SK-N-SH (cell line): ENCODE data around the gene MYLK.

ENCODE experiments used
- CTCF ChIP-seq: fragments of 200-600 bp; sonication (generic); IDR thresholded peaks from 2 replicates; pipeline ENCODE4 v1.6.1; 2017; ENCODE audit warnings: antibody characterized with exemption, mild to moderate bottlenecking, moderate library complexity
- ELF1 ChIP-seq: IDR thresholded peaks from 2 replicates; pipeline ENCODE4 v1.4.0; 2012
- EZH2phosphoT487 ChIP-seq: fragments of 200-600 bp; sonication (generic); IDR thresholded peaks from 2 replicates; pipeline ENCODE4 v1.6.1; 2017; ENCODE audit warnings: low read depth, mixed run types, mild to moderate bottlenecking, antibody characterized with exemption, moderate library complexity, borderline replicate concordance
- GATA2 ChIP-seq: sonication (generic); formaldehyde crosslinking; IDR thresholded peaks from 2 replicates; pipeline ENCODE4 v1.5.0; 2020; ENCODE audit warnings: mild to moderate bottlenecking, missing genetic modification reagents
- JUND ChIP-seq: IDR thresholded peaks from 2 replicates; pipeline ENCODE4 v1.4.0; 2012
- REST ChIP-seq: IDR thresholded peaks from 2 replicates; pipeline ENCODE4 v1.6.1; 2012; ENCODE audit warnings: mild to moderate bottlenecking, low read depth, low read length, moderate library complexity
- RFX5 ChIP-seq: IDR thresholded peaks from 2 replicates; pipeline ENCODE4 v1.6.1; 2012; ENCODE audit warnings: mild to moderate bottlenecking, improper control_type of control experiment, low read length
- RXRA ChIP-seq: IDR thresholded peaks from 2 replicates; pipeline ENCODE4 v1.4.0; 2012; ENCODE audit warnings: low read depth, mild to moderate bottlenecking, borderline replicate concordance
- SMC3 ChIP-seq: IDR thresholded peaks from 2 replicates; pipeline ENCODE4 v1.6.1; 2012; ENCODE audit warnings: low read depth, low read length, improper control_type of control experiment
- TAF1 ChIP-seq: IDR thresholded peaks from 2 replicates; pipeline ENCODE4 v1.6.1; 2012; ENCODE audit warnings: low read depth, mild to moderate bottlenecking, low read length, moderate library complexity, borderline replicate concordance
- TEAD4 ChIP-seq: IDR thresholded peaks from 2 replicates; pipeline ENCODE4 v1.4.0; 2012; ENCODE audit warnings: mild to moderate bottlenecking, borderline replicate concordance; ENCODE audit not compliant: insufficient read depth
- USF2 ChIP-seq: fragments of 150-350 bp; IDR thresholded peaks from 2 replicates; pipeline ENCODE4 v1.6.1; 2017; ENCODE audit warnings: antibody characterized with exemption, low read length, low read depth, borderline replicate concordance
- YY1 ChIP-seq: IDR thresholded peaks from 2 replicates; pipeline ENCODE4 v1.4.0; 2012; ENCODE audit warnings: low read depth, mild to moderate bottlenecking

- TF ChIP-seq RXRA (no peak), USF2 (no peak), CTCF (no peak), SMC3 (no peak), TEAD4 (no peak), JUND (no peak), REST (no peak), ELF1 (no peak), GATA2 (CRISPR knock-in tag) (no peak), TAF1 (no peak), YY1 (no peak), RFX5 (no peak), EZH2phosphoT487 (no peak)
Observed at GRCh38 chr3:123821920-123822319, 62.2 kb downstream of the MYLK start.
